ENCODE measurements around the gene OGFR. TPM values are rescaled to one million over a fixed set of nuclear protein-coding genes. Genes with fewer than 3 reads are reported as not detected.
"Not testable (repeated sequence)": the region's sequence is repeated elsewhere in the genome, so short reads cannot be mapped to it uniquely, and the experiment has no call there.

The OGFR gene
- total RNA-seq, 1 experiment from 2014 or later: 47.3 TPM

- Histone ChIP-seq H3K27ac (ENCODE audit: low read length) (no peak overlapping the region), H3K4me3 (ENCODE audit: low read depth in 2 of 2, low read length in 2 of 2) (no peak overlapping the region), H3K27me3 (ENCODE audit: control insufficient read depth, insufficient read depth, low read length) (no peaks in the 10 kb centered on the region), H3K36me3 (ENCODE audit: control insufficient read depth, insufficient read depth, low read length) (peaks cover 13% of the 10 kb centered on the region), H3K9me3 (ENCODE audit: control insufficient read depth, insufficient read depth, low read depth, low read length) (no peaks in the 10 kb centered on the region), H3K4me1 (ENCODE audit: control insufficient read depth, insufficient read depth, low read length) (no peaks in the 10 kb centered on the region)
- DNase-seq (ENCODE audit: low read depth, low spot score) (no peak), ATAC-seq (no peak)
- in situ Hi-C loops (cut with HindIII; ENCODE audit: low pct_unique_long_range_greater_than_20kb, low sequenced_read_pairs) (no loop called here), intact Hi-C loops (cut with micrococcal nuclease; ENCODE audit: unreplicated experiment) (no loop called here)
- no peak for TF ChIP-seq REST (IDR thresholded peaks at IDR 0.05; ENCODE audit: insufficient read depth in 1 of 2, low read depth in 2 of 2, low read length in 1 of 2)
- TF ChIP-seq TCF7L2 (IDR thresholded peaks at IDR 0.05; ENCODE audit: low read depth, low read length): no peak
- TF ChIP-seq CTCF (IDR thresholded peaks at IDR 0.05): no peak
- no peak for TF ChIP-seq SIN3A (IDR thresholded peaks at IDR 0.05; ENCODE audit: borderline replicate concordance, insufficient read depth, low read depth, low read length)
- TF ChIP-seq POLR2AphosphoS5 (IDR thresholded peaks at IDR 0.05; ENCODE audit: low read depth, low read length): no peak
- POLR2A ChIA-PET: no interaction called here
- CTCF ChIA-PET: no interaction called here
- BruUV-seq (replicated peaks): no TSS peak
These were observed 48.2 kb downstream of the OGFR start for GRCh38 chr20:62852841-62853240.

GRCh38 chr20:62853304-62853703, 48.7 kb downstream of the OGFR start:
- POLR2A ChIA-PET; ATAC-seq; H3K9me3 ChIP-seq (ENCODE audit: control insufficient read depth, insufficient read depth, low read depth, low read length); H3K4me1 ChIP-seq (ENCODE audit: control insufficient read depth, insufficient read depth, low read length); in situ Hi-C loops (cut with HindIII; ENCODE audit: low pct_unique_long_range_greater_than_20kb, low sequenced_read_pairs); DNase-seq (ENCODE audit: low read depth, low spot score); H3K27me3 ChIP-seq (ENCODE audit: control insufficient read depth, insufficient read depth, low read length); H3K27ac ChIP-seq (ENCODE audit: low read length); BruUV-seq (replicated peaks); H3K4me3 ChIP-seq (ENCODE audit: low read depth in 2 of 2, low read length in 2 of 2); intact Hi-C loops (cut with micrococcal nuclease; ENCODE audit: unreplicated experiment): not testable (repeated sequence)
- H3K36me3 ChIP-seq (ENCODE audit: control insufficient read depth, insufficient read depth, low read length): peaks cover 13% of the 10 kb centered on the region
- CTCF ChIA-PET: interaction anchor here (0.6 kb wide), 1 partner anchor 471 kb away, joined by 3 read pairs; no protein-coding TSS in a partner anchor

- Histone ChIP-seq H3K4me1 (ENCODE audit: control insufficient read depth, insufficient read depth, low read length) (peaks cover under 1% of the 10 kb centered on the region), H3K4me3 (ENCODE audit: low read depth in 2 of 2, low read length in 2 of 2) (no peak overlapping the region), H3K27me3 (ENCODE audit: control insufficient read depth, insufficient read depth, low read length) (no peaks in the 10 kb centered on the region), H3K9me3 (ENCODE audit: control insufficient read depth, insufficient read depth, low read depth, low read length) (no peaks in the 10 kb centered on the region), H3K27ac (ENCODE audit: low read length) (no peak overlapping the region), H3K36me3 (ENCODE audit: control insufficient read depth, insufficient read depth, low read length) (peaks cover 13% of the 10 kb centered on the region)
- TF ChIP-seq CTCF (IDR thresholded peaks at IDR 0.05) (no peak), POLR2AphosphoS5 (IDR thresholded peaks at IDR 0.05; ENCODE audit: low read depth, low read length) (no peak), SIN3A (IDR thresholded peaks at IDR 0.05; ENCODE audit: borderline replicate concordance, insufficient read depth, low read depth, low read length) (no peak), REST (IDR thresholded peaks at IDR 0.05; ENCODE audit: insufficient read depth in 1 of 2, low read depth in 2 of 2, low read length in 1 of 2) (no peak), TCF7L2 (IDR thresholded peaks at IDR 0.05; ENCODE audit: low read depth, low read length) (no peak)
- BruUV-seq (replicated peaks): no TSS peak
- ATAC-seq (no peak), DNase-seq (ENCODE audit: low read depth, low spot score) (no peak)
- CTCF ChIA-PET: no interaction called here
- in situ Hi-C loops (cut with HindIII; ENCODE audit: low pct_unique_long_range_greater_than_20kb, low sequenced_read_pairs): no loop called here
- POLR2A ChIA-PET: no interaction called here
- intact Hi-C loops (cut with micrococcal nuclease; ENCODE audit: unreplicated experiment): no loop called here
These were observed 49.5 kb downstream of the OGFR start for GRCh38 chr20:62854121-62854520.
